Karpas-422 (cell line): Measurements from ENCODE around the gene FOLR2. TPM values are rescaled to one million over a fixed set of nuclear protein-coding genes. Genes with fewer than 3 reads are reported as not detected.

Source experiments
- DNase-seq: peaks from one replicate; pipeline ENCODE4 v3.0.0-alpha.2; 2015
- H2AFZ ChIP-seq: fragments of 200-600 bp; sonication (generic); 2 replicates; pipeline ENCODE4 v1.6.1; 2014; ENCODE audit warnings: antibody characterized with exemption, low read length, mixed read lengths
- H3K27ac ChIP-seq: fragments of 200-600 bp; sonication (generic); 2 replicates; pipeline ENCODE4 v1.5.1; 2014; ENCODE audit warnings: mild to moderate bottlenecking, low read length, moderate library complexity
- H3K27me3 ChIP-seq: fragments of 200-600 bp; sonication (generic); 2 replicates; pipeline ENCODE4 v1.6.1; 2014; ENCODE audit warnings: low read length, mixed read lengths
- H3K36me3 ChIP-seq: fragments of 200-600 bp; sonication (generic); 2 replicates; pipeline ENCODE4 v1.6.1; 2014; ENCODE audit warnings: low read length, mixed read lengths; ENCODE audit not compliant: insufficient read depth
- H3K4me1 ChIP-seq: fragments of 200-600 bp; sonication (generic); 2 replicates; pipeline ENCODE4 v1.6.1; 2014; ENCODE audit warnings: mild to moderate bottlenecking, low read length, mixed read lengths
- H3K4me2 ChIP-seq: fragments of 200-600 bp; sonication (generic); 2 replicates; pipeline ENCODE4 v1.6.1; 2014; ENCODE audit warnings: low read length, low read depth, mild to moderate bottlenecking; ENCODE audit not compliant: poor library complexity, severe bottlenecking
- H3K4me3 ChIP-seq: fragments of 200-600 bp; sonication (generic); 2 replicates; pipeline ENCODE4 v1.5.1; 2014; ENCODE audit warnings: mild to moderate bottlenecking, antibody characterized with exemption, low read length, mixed read lengths
- H3K79me2 ChIP-seq: fragments of 200-600 bp; sonication (generic); 2 replicates; pipeline ENCODE4 v1.6.1; 2014; ENCODE audit warnings: mild to moderate bottlenecking, low read length, mixed read lengths
- H3K9ac ChIP-seq: fragments of 200-600 bp; sonication (generic); 2 replicates; pipeline ENCODE4 v1.6.0; 2014; ENCODE audit warnings: low read length
- H3K9me2 ChIP-seq: fragments of 200-600 bp; sonication (generic), shearing (Covaris generic); replicated peaks from 2 replicates; pipeline ENCODE4 v1.6.0; 2014; ENCODE audit warnings: mild to moderate bottlenecking, low read length, moderate library complexity; ENCODE audit not compliant: insufficient read depth
- H3K9me3 ChIP-seq: fragments of 300-700, 200-600 bp; sonication (generic); 2 replicates; pipeline ENCODE4 v1.6.1; 2014; ENCODE audit warnings: low read length, mixed read lengths
- H4K20me1 ChIP-seq: fragments of 200-600 bp; sonication (generic); 2 replicates; pipeline ENCODE4 v1.6.1; 2014; ENCODE audit warnings: mild to moderate bottlenecking, antibody characterized with exemption, low read length, low read depth; ENCODE audit not compliant: insufficient read depth
- total RNA-seq: library from RNA; depleted of rRNA; stranded (reverse); fragments of >200 nt; shearing (Covaris generic); gene quantifications from 2 replicates; pipeline ENCODE4 v1.2.3, GENCODE V29; 2014; ENCODE audit warnings: low replicate concordance

The FOLR2 gene
- total RNA-seq, 1 experiment from 2014 or later = 16.0 TPM

DNA sequence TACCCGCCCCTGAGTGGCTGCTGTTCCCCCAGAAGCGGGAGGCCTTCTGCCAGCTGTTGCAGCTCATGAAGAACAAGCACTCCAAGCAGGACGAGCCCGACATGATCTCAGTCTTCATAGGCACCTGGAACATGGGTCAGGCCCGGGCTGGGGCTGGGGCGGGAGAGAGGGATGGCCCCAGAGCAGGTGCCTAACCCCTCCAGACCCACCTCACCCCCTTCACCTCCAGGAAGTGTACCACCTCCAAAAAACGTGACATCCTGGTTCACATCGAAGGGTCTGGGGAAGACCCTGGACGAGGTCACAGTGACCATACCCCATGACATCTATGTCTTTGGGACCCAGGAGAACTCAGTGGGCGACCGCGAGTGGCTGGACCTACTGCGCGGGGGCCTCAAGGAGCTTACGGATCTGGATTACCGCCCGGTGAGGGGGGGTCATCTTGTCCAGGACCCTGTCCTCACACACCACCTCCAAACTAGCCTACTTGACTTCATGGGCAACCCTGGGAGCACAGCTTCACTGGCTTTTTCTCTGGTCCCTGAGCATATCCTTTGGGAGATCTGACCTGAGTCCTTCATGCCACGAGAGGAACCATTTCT is 14.3 kb downstream of the FOLR2 start:
- Histone ChIP-seq H3K4me2 (no peak overlapping the region), H3K79me2 (peaks cover 9% of the 10 kb centered on the region), H3K9ac (no peak overlapping the region), H4K20me1 (0 out of 2 replicates have a peak, but pooled peaks cover 4% of the 10 kb centered on the region), H3K4me3 (no peak overlapping the region), H3K4me1 (peaks cover 7% of the 10 kb centered on the region), H3K27me3 (no peaks in the 10 kb centered on the region), H2AFZ (no peak overlapping the region), H3K9me2 (no peaks in the 10 kb centered on the region), H3K36me3 (peaks cover 9% of the 10 kb centered on the region; the same call in 1 of the 2 replicates), H3K27ac (no peak overlapping the region), H3K9me3 (no peaks in the 10 kb centered on the region)
- DNase-seq = no peak

DNA sequence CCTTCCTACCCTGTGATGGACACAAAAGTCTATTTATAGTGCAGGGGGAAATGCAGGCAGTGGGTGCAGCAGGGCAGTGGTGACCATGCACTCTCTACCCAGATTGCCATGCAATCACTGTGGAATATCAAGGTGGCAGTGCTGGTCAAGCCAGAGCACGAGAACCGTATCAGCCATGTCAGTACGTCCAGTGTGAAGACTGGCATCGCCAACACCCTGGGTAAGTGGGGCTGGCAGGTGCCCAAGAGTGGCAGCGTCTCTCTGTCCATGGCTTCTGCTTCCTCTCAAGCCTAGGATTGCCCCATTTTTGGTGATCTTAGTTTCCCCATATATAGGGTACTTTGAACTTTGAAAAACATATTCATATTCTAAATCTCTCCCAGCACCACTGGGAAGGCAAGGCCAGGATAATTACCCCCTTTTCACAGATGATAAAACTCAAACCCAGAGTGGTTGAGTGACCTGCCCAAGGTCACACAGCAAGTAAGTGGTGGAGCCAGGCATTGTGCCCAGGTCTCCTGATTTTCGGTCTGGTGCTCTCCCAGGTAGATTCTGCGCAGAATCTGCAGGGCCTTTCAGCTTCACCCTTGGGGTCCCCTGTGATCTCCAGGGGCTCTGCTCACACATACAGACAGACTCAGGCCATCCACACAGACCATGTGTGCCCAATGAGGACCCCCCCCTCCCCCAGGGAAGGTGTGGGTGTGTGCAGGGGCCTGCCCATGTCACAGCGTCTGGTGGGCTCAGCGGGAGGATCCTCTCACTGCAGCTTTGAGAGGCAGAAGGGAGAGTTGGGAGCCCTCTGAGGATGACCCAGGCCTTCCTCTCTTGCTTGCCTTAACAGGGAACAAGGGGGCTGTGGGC is 15.0 kb downstream of the FOLR2 start:
- DNase-seq = no peak
- H3K27ac ChIP-seq = no peak overlapping the region
- H3K4me2 ChIP-seq = no peak overlapping the region
- no peak overlapping the region for H2AFZ ChIP-seq
- H3K4me3 ChIP-seq = no peak overlapping the region
- H3K9me3 ChIP-seq = no peaks in the 10 kb centered on the region
- peaks cover 11% of the 10 kb centered on the region; the same call in 1 of the 2 replicates for H3K36me3 ChIP-seq
- H3K9ac ChIP-seq = no peak overlapping the region
- H3K9me2 ChIP-seq = no peaks in the 10 kb centered on the region
- no peaks in the 10 kb centered on the region for H3K27me3 ChIP-seq
- H4K20me1 ChIP-seq = 0 out of 2 replicates have a peak, but pooled peaks cover 4% of the 10 kb centered on the region
- peaks cover under 1% of the 10 kb centered on the region; the same call in 1 of the 2 replicates for H3K4me1 ChIP-seq
- peaks cover 5% of the 10 kb centered on the region; the same call in 1 of the 2 replicates for H3K79me2 ChIP-seq

DNA sequence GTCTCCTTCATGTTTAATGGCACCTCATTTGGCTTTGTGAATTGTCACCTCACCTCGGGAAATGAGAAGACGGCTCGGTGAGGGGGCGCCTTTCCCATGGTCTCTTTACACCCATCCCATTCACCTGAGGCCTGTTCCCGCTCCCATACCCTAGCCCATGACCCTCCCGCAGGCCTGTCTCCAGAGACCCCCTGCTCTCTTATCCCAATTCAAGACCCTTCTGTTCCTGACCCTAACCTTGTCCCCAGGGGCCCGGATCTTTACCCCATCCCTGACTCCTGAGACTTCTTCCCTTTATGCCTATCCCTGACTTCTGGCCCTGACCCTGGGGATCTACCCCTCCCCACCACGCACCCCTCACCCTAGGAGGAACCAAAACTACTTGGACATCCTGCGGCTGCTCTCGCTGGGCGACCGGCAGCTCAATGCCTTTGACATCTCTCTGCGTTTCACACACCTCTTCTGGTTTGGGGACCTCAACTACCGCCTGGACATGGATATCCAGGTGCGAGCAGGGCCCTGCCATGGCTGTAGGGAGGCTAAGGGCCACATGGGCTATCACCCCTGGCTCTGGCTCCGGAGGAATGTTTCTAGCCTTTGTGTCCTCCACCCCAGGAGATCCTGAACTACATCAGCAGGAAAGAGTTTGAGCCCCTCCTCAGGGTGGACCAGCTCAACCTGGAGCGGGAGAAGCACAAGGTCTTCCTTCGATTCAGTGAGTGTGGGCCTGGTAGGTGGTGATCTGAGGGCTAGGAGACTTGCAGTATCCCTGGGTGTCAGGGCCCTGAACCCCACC is 15.9 kb downstream of the FOLR2 start:
- Histone ChIP-seq H3K9me3 (no peaks in the 10 kb centered on the region), H3K9ac (no peak overlapping the region), H3K79me2 (peaks cover under 1% of the 10 kb centered on the region; the same call in 1 of the 2 replicates), H3K4me1 (no peaks in the 10 kb centered on the region), H3K4me2 (no peak overlapping the region), H4K20me1 (0 out of 2 replicates have a peak, but pooled peaks cover 4% of the 10 kb centered on the region), H3K9me2 (no peaks in the 10 kb centered on the region), H3K27me3 (no peaks in the 10 kb centered on the region), H3K27ac (no peak overlapping the region), H2AFZ (no peak overlapping the region), H3K4me3 (no peak overlapping the region), H3K36me3 (peaks cover 11% of the 10 kb centered on the region; the same call in 1 of the 2 replicates)
- no peak for DNase-seq

DNA sequence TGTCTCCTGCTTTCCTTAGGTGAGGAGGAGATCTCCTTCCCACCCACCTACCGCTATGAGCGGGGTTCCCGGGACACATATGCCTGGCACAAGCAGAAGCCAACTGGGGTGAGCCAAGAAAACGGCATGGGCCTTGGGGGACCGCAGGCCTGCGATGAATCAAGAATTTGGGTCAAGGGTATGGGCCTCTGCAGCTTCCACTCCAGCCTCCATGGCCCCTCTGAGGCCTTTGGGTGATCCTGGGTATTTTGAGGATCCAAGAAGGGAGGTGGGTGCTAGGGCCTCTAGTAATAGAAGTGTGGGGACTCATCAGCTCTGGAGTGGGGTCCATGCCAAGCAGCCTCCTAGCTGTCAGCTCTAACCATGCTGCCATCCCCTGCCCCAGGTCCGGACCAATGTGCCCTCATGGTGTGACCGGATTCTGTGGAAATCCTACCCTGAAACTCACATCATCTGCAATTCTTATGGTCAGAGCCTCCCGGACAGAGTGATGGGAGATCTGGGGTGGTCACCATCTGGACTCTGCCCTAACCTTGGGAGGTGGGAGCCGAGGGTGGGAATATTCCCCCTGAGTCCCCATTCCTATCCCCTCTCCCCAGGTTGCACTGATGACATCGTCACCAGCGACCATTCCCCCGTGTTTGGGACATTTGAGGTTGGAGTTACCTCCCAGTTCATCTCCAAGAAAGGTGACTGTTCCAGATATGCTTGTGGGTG is 16.6 kb downstream of the FOLR2 start:
- Histone ChIP-seq H3K4me1 (no peaks in the 10 kb centered on the region), H3K36me3 (peaks cover 11% of the 10 kb centered on the region; the same call in 1 of the 2 replicates), H3K9ac (no peak overlapping the region), H3K4me2 (no peak overlapping the region), H3K9me3 (no peaks in the 10 kb centered on the region), H4K20me1 (0 out of 2 replicates have a peak, but pooled peaks cover 4% of the 10 kb centered on the region), H3K4me3 (no peak overlapping the region), H3K9me2 (no peaks in the 10 kb centered on the region), H3K27me3 (no peaks in the 10 kb centered on the region), H3K27ac (no peak overlapping the region), H3K79me2 (no peaks in the 10 kb centered on the region), H2AFZ (no peak overlapping the region)
- no peak for DNase-seq

DNA sequence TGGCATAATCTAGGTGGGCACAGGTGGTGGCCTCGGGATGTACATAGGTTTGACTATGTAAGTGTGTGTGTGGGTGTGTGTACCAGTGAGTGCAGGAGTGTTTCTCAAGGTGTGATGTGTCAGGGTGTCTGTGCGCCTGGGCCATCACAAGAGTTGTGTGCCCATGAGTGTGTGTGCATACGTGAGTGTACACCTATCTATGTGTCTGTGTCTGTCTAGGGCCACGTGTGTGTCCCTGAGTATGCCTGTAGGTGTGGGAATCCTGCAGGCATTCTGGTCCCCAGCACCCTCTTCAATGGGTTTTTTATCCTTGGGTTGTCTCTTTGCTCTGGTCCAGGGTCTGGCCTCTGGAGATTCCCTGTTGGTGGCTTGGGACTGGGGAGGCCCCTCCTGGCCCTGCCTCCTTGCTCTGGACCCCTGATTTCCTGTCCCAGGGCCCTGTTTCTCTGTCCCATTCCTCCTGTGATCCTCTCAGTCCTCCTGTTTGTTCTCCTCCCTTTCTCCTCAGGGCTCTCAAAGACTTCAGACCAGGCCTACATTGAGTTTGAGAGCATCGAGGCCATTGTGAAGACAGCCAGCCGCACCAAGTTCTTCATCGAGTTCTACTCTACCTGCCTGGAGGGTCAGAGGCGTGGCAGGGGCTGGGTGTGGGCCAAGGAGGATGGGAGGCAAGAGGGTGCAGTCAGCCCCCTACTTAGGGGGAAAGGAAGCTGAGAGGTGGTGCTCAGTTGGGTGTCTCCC is 17.3 kb downstream of the FOLR2 start:
- H3K9me2 ChIP-seq = no peaks in the 10 kb centered on the region
- H3K36me3 ChIP-seq = peaks cover 14% of the 10 kb centered on the region; the same call in 1 of the 2 replicates
- H3K27ac ChIP-seq = no peak overlapping the region
- no peak overlapping the region for H3K4me2 ChIP-seq
- H3K4me1 ChIP-seq = no peaks in the 10 kb centered on the region
- peaks cover 11% of the 10 kb centered on the region; the same call in 1 of the 2 replicates for H4K20me1 ChIP-seq
- H2AFZ ChIP-seq = no peak overlapping the region
- DNase-seq = no peak
- no peaks in the 10 kb centered on the region for H3K27me3 ChIP-seq
- H3K9me3 ChIP-seq = no peaks in the 10 kb centered on the region
- no peak overlapping the region for H3K9ac ChIP-seq
- H3K4me3 ChIP-seq = no peak overlapping the region
- H3K79me2 ChIP-seq = no peaks in the 10 kb centered on the region

DNA sequence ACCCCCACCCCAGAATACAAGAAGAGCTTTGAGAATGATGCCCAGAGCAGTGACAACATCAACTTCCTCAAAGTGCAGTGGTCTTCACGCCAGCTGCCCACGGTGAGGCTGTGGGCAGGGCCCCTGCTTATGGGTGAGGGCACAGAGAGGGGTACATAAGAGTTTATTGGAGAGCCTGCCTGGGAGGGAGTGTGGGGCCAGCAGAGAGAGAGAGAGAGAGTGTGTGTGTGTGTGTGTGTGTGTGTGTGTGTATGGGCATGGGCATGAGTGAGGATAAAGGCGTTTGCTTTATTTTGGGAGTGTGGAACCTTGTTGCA is 17.9 kb downstream of the FOLR2 start:
- Histone ChIP-seq H4K20me1 (peaks cover 12% of the 10 kb centered on the region; the same call in 1 of the 2 replicates), H2AFZ (no peak overlapping the region), H3K4me2 (no peak overlapping the region), H3K9me2 (no peaks in the 10 kb centered on the region), H3K9me3 (no peaks in the 10 kb centered on the region), H3K79me2 (no peaks in the 10 kb centered on the region), H3K36me3 (peaks cover 14% of the 10 kb centered on the region; the same call in 1 of the 2 replicates), H3K4me3 (no peak overlapping the region), H3K4me1 (no peaks in the 10 kb centered on the region), H3K27me3 (no peaks in the 10 kb centered on the region), H3K9ac (no peak overlapping the region), H3K27ac (no peak overlapping the region)
- no peak for DNase-seq

DNA sequence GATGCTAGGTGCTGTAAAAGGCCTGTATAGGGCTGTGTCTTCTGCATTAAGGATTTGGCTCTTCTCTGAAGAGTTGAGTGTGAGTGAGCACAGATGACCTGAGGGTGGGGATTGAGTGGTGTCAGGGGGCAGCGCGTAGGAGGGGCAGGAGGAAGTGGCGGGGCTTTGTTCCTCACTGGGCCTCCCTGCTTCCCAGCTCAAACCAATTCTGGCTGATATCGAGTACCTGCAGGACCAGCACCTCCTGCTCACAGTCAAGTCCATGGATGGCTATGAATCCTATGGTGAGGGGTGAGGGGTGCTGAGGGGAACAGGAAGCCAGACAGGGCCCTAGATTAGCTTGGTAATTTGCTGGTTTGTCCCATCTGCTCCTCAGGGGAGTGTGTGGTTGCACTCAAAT is 18.3 kb downstream of the FOLR2 start:
- Histone ChIP-seq H2AFZ (no peak overlapping the region), H3K9me2 (no peaks in the 10 kb centered on the region), H3K27ac (no peak overlapping the region), H3K9ac (no peak overlapping the region), H4K20me1 (peaks cover 12% of the 10 kb centered on the region; the same call in 1 of the 2 replicates), H3K79me2 (no peaks in the 10 kb centered on the region), H3K27me3 (no peaks in the 10 kb centered on the region), H3K9me3 (no peaks in the 10 kb centered on the region), H3K4me1 (no peaks in the 10 kb centered on the region), H3K4me2 (no peak overlapping the region), H3K36me3 (peaks cover 13% of the 10 kb centered on the region; the same call in 1 of the 2 replicates), H3K4me3 (no peak overlapping the region)
- no peak for DNase-seq
